ENCODE data around the gene SLC4A1AP.
"Not testable (repeated sequence)": the region's sequence is repeated elsewhere in the genome, so short reads cannot be mapped to it uniquely, and the experiment has no call there.

DNA sequence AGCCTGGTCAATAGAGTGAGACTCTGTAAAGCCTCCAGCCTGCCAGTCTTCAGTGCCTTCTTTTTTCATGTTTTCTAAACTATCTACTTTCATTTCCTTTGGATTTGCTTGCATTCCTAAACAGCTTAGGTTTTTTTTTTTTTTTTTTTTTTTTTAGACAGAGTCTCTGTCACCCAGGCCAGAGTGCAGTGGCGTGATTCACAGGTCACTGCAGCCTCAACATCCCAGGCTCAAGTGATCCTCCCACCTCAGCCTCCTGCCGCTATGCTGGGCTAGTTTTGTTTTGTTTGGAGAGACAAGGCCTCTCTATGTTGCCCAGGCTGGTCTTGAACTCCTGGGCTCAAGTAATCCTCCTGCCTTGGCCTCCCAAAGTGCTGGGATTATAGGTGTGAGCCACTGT, 33.4 kb upstream of the SLC4A1AP start:
- TF ChIP-seq CTCF (conservative IDR thresholded peaks at IDR 0.05; ENCODE audit: low read depth, low read length); EZH2 (IDR thresholded peaks at IDR 0.05; ENCODE audit: borderline replicate concordance, low read depth, low read length, poor library complexity, severe bottlenecking): not testable (repeated sequence)

Measured in A673 (cell line).